ENCODE data around the gene AKIRIN2.
"Not testable (repeated sequence)": the region's sequence is repeated elsewhere in the genome, so short reads cannot be mapped to it uniquely, and the experiment has no call there.

AKIRIN2 gene

DNA sequence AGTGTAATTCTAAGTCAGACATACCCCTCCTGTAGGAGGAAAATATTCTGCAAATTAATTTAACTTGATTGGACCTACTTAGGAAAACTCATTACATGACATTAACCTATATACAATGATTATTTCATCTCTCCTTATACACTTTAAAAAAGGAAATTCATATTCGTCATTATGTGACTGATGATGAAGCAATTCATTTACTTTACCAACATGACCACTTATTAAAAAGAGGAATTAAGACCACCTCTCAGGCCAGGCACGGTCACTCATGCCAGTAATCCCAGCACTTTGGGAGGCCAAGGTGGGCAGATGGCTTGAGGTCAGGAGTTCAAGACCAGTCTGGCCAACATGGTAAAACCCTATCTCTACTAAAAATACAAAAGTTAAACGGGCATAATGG, 11.6 kb downstream of the AKIRIN2 start:
- TF ChIP-seq, protein P1, sequence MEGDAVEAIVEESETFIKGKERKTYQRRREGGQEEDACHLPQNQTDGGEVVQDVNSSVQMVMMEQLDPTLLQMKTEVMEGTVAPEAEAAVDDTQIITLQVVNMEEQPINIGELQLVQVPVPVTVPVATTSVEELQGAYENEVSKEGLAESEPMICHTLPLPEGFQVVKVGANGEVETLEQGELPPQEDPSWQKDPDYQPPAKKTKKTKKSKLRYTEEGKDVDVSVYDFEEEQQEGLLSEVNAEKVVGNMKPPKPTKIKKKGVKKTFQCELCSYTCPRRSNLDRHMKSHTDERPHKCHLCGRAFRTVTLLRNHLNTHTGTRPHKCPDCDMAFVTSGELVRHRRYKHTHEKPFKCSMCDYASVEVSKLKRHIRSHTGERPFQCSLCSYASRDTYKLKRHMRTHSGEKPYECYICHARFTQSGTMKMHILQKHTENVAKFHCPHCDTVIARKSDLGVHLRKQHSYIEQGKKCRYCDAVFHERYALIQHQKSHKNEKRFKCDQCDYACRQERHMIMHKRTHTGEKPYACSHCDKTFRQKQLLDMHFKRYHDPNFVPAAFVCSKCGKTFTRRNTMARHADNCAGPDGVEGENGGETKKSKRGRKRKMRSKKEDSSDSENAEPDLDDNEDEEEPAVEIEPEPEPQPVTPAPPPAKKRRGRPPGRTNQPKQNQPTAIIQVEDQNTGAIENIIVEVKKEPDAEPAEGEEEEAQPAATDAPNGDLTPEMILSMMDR (conservative IDR thresholded peaks at IDR 0.05), result no peak
- no peak for TF ChIP-seq ZFX (IDR thresholded peaks at IDR 0.05)

DNA sequence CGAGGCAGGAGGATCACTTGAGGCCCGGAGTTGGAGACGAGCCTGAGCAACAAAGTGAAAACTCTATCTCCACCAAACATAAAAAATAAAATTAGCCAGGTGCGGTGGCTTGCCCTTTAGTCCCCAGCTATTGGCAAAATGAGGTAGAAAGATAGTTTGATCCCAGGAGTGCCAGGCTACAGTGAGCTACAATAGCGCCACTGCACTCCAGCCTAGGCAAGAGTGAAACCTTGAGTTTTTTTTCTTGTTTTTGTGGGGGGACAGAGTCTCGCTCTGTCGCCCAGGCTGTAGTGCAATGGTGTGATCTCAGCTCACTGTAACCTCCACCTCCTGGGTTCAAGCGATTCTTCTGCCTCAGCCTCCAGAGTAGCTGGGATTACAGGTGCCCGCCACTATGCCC, 14.1 kb downstream of the AKIRIN2 start:
- H3K27ac ChIP-seq, result not testable (repeated sequence)

More for the DNA sequence above, 11.6 kb downstream of the AKIRIN2 start:
- H3K27ac ChIP-seq, result no peak overlapping the region

DNA sequence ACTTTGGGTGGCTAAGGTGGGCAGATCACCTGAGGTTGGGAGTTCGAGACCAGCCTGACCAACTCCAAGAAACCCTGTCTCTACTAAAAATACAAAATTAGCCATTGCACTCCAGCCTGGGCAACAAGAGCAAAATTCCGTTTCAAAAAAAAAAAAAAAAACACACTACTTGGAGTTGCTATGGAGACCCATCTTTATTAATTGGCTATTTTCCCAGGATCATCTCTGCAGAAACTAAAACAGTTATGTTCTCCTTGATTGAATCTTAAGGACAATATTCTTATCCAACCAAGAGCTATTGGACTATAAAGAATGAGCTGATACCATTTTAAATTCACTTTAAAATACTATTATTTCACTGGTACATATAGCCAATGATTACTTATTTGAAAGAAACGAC, 14.7 kb downstream of the AKIRIN2 start:
- H3K27ac ChIP-seq, result no peak overlapping the region
- TF ChIP-seq ZFX (IDR thresholded peaks at IDR 0.05), result no peak
- TF ChIP-seq, protein P1 (conservative IDR thresholded peaks at IDR 0.05), result no peak

DNA sequence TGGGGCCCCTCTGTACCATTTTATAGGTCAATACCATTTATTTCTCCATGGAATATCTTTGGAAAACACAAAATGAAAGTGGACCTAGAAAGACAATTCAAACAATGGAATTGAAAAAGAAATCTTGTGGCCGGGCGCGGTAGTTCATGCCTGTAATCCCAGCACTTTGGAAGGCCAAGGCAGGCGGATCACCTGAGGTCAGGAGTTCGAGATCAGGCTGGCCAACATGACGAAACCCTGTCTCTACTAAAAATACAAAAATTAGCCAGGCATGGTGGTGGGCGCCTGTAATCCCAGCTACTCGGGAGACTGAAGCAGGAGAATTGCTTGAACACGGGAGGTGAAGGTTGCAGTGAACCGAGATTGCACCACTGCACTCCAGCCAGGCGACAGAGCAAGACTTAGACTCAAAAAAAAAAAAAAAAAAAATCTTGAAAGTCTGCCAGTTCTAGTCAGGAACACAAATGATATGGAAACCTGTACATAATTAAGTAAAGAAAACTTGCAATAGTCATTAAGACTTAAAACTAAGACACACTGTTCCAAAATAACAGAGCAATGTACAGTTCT, 15.3 kb downstream of the AKIRIN2 start:
- H3K27ac ChIP-seq, result not testable (repeated sequence)

DNA sequence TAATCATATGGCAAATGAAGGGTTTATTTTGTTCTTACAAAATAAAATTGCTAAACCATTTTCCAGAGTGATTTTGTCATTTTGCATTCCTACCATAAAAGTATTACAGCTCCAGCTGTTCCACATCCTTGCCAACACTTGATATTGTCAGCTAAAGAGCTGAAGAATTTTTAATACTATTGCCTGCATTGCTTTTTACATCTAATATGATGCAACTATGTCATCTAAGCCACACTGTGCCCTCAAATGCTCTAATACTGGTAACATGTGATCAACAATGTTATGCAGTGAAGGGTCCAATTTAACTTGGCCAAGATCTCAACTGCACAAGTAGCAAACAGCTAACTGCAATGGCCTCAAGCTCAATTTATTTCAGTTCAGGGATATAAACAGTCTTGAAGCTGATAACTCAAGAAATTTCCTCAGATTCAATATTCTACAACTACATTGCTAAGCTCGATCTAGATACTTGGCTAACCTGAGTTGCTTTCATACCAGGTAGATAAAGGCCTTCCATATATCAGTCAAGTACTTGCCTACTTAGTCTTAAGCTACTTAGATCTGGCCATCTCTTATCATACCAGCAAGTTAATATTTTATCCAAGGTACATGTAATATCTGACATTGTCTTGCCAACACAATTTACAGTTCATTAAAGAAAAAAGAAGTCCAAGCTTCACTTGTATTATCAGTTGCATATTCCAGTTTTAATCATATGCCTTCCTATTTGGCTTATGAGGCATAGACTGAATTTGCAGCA, 17.0 kb downstream of the AKIRIN2 start:
- no peak overlapping the region for H3K27ac ChIP-seq
- TF ChIP-seq, protein P1 (conservative IDR thresholded peaks at IDR 0.05), result no peak
- TF ChIP-seq ZFX (IDR thresholded peaks at IDR 0.05), result no peak

DNA sequence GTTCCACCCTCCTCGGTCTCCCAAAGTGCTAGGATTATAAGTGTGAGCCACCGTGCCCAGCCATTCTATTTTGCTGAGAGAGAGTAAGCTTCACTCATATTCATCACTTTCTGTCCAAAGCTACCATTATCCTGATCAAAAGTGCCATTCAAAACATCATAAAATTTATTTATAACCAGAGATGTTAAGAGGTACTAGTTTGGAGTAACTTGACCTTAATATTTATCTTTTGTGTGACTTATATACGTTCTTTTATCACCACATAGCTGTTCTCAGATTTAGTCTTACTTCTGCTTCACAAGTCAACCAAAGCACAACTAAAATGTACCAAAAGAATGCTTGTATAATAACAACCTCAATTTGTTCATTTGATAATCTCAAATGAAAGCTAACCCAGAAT, 18.1 kb downstream of the AKIRIN2 start:
- no peak for TF ChIP-seq ZFX (IDR thresholded peaks at IDR 0.05)
- TF ChIP-seq, protein P1 (conservative IDR thresholded peaks at IDR 0.05), result no peak
- H3K27ac ChIP-seq, result no peak overlapping the region

DNA sequence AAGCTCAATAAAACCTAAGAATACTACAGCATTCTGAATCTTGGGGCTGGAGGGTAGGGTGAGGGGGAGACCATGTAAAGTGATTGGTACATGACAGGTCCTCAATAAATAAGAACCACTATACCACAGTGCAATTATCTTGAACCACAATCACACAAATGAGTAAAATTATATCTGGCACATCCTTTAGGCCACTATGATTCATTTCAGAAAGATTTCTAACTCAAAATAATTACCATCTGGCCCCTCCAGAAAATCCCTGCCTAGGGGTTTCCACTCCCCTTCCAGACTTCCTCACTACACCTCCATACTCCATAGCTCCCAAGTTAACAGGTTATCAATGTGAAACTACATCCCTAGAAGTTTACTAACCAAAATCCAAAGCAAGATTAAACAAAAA, 19.7 kb downstream of the AKIRIN2 start:
- TF ChIP-seq, protein P1 (conservative IDR thresholded peaks at IDR 0.05), result no peak
- TF ChIP-seq ZFX (IDR thresholded peaks at IDR 0.05), result no peak
- H3K27ac ChIP-seq, result no peak overlapping the region

DNA sequence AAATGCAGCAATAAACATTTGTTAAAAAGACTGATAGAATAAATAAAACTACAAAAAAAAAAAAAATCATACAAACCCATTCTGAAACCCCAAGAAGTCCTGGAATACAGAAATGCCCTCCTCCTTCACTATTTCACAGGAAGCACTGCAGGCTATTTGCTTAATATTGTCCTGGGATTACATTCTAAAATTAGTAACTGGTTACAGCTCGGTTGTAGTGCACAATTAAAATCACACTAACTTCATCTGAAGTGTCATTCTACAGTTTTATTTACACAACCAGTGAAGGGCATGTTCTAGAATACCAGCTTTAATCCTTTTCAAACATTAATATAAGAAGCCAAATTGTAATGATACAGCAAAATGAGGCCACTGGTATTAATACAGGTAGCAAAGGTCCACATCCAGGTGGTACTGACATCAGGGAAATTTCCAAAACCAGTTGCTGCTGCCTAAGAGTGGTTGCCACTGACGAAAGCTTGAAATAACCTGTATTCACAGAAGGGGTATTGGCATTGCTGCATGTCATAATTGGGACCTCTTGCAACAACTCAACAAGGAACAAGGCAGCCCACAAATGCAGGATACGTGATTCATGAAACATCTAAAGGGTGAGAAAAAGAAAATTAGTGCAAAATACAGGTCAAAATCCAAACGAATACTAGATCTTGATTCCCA, 26.9 kb downstream of the AKIRIN2 start:
- TF ChIP-seq, protein P1 (conservative IDR thresholded peaks at IDR 0.05), result no peak
- TF ChIP-seq ZFX (IDR thresholded peaks at IDR 0.05), result no peak
- no peak overlapping the region for H3K27ac ChIP-seq
